MM.1S (cell line): ENCODE results near the gene APPL1.

Experiments
- EZH2 ChIP-seq: fragments of 300-600 bp; sonication (generic); optimal IDR thresholded peaks from 2 replicates; pipeline ENCODE3; 2017; ENCODE audit warnings: low read depth, mild to moderate bottlenecking, antibody characterized with exemption, low read length, mixed read lengths
- TF ChIP-seq, protein P1 (sequence below): fragments of 300-600 bp; sonication (generic); IDR thresholded peaks from 2 replicates; pipeline ENCODE4 v1.5.1; 2016; ENCODE audit warnings: antibody characterized with exemption, low read length, mixed read lengths

DNA sequence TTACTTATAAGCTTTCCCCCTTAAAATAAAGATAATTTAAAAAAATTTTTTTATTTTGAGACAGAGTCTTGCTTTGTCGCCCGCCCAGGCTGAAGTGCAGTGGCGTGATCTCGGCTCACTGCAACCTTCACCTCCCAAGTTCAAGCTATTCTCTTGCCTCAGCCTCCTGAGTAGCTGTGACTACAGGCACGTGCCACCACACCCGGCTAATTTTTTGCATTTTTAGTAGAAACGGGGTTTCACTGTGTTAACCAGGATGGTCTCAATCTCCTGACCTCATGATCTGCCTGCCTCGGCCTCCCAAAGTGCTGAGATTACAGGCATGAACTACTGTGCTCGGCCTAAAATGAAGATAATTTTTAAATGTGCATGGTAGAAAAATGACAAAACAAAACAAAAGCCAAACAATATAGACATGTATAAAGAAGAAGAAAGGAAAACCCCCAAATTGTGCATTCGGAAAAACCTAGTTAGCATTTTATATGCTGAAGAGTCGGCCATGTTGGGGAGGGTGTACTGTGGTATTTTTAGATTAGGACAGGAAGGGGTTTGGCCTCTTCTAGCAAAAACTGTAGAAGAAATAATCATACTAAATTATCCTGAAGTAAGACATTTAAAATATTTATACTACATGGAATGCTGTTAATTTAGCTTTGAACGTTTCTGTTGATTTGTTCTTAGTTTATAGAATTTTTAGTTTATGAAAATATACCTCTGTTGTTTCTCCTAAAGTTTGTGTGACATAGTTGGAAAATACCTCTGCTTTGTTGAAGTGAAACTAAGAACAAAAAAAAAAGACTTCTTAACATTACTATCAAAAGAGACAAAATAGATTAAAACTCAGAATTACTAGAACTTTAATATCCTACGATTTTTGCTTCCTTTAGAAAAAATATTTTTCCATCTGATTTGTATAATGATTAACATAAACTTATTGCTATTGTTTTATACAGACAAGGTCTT lies 7.4 kb downstream of the APPL1 start:
- TF ChIP-seq, protein P1, sequence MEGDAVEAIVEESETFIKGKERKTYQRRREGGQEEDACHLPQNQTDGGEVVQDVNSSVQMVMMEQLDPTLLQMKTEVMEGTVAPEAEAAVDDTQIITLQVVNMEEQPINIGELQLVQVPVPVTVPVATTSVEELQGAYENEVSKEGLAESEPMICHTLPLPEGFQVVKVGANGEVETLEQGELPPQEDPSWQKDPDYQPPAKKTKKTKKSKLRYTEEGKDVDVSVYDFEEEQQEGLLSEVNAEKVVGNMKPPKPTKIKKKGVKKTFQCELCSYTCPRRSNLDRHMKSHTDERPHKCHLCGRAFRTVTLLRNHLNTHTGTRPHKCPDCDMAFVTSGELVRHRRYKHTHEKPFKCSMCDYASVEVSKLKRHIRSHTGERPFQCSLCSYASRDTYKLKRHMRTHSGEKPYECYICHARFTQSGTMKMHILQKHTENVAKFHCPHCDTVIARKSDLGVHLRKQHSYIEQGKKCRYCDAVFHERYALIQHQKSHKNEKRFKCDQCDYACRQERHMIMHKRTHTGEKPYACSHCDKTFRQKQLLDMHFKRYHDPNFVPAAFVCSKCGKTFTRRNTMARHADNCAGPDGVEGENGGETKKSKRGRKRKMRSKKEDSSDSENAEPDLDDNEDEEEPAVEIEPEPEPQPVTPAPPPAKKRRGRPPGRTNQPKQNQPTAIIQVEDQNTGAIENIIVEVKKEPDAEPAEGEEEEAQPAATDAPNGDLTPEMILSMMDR = no peak
- no peak for TF ChIP-seq EZH2
